PC-3 (cell line): ENCODE measurements around the gene TRPM5.

ENCODE experiments used
- EZH2 ChIP-seq: fragments of 300-600 bp; sonication (generic); IDR thresholded peaks from one replicate; pipeline ENCODE4 v1.6.1; 2017; ENCODE audit warnings: antibody characterized with exemption, mild to moderate bottlenecking, low read length; ENCODE audit not compliant: unreplicated experiment
- EZH2phosphoT487 ChIP-seq: fragments of 300-600 bp; sonication (generic); IDR thresholded peaks from 2 replicates; pipeline ENCODE4 v1.6.1; 2018; ENCODE audit warnings: mild to moderate bottlenecking, antibody characterized with exemption, low read length, borderline replicate concordance
- TF ChIP-seq, protein P1 (sequence below): fragments of 300-600 bp; sonication (generic); conservative IDR thresholded peaks from 2 replicates; pipeline ENCODE4 v1.5.1; 2017; ENCODE audit warnings: antibody characterized with exemption, low read depth, mild to moderate bottlenecking, low read length

- TF ChIP-seq, protein P1, sequence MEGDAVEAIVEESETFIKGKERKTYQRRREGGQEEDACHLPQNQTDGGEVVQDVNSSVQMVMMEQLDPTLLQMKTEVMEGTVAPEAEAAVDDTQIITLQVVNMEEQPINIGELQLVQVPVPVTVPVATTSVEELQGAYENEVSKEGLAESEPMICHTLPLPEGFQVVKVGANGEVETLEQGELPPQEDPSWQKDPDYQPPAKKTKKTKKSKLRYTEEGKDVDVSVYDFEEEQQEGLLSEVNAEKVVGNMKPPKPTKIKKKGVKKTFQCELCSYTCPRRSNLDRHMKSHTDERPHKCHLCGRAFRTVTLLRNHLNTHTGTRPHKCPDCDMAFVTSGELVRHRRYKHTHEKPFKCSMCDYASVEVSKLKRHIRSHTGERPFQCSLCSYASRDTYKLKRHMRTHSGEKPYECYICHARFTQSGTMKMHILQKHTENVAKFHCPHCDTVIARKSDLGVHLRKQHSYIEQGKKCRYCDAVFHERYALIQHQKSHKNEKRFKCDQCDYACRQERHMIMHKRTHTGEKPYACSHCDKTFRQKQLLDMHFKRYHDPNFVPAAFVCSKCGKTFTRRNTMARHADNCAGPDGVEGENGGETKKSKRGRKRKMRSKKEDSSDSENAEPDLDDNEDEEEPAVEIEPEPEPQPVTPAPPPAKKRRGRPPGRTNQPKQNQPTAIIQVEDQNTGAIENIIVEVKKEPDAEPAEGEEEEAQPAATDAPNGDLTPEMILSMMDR: no peak
- TF ChIP-seq EZH2 (no peak), EZH2phosphoT487 (no peak)
Measured at GRCh38 chr11:2436521-2437031, 7.7 kb downstream of the TRPM5 start.
